Vagina (tissue), 2 donors: ENCODE results near the gene TFAP2D. TPM values are rescaled to one million over a fixed set of nuclear protein-coding genes. Genes with fewer than 3 reads are reported as not detected.

Source experiments
- DNase-seq, 2 donors: peaks; one replicate each; pipeline ENCODE4 v3.0.0-alpha.2; 2017; ENCODE audit errors: extremely low spot score in 2 of 2
- H3K27ac ChIP-seq: fragments of 200-600 bp; sonication (generic); one replicate; pipeline ENCODE4 v1.5.1; 2019
- H3K27me3 ChIP-seq: fragments of 200-600 bp; sonication (generic); one replicate; pipeline ENCODE4 v1.5.1; 2019
- H3K36me3 ChIP-seq, 2 donors: fragments of 200-600 bp; sonication (generic); one replicate each; pipeline ENCODE4 v1.5.1; 2017 to 2019
- H3K4me1 ChIP-seq: fragments of 200-600 bp; sonication (generic); one replicate; pipeline ENCODE4 v1.5.1; 2019
- H3K4me3 ChIP-seq, 2 donors: fragments of 200-600 bp; sonication (generic); 1 replicate in 1 of 2; 2 replicates in 1 of 2; pipeline ENCODE4 v1.5.1; 2016 to 2019
- H3K9me3 ChIP-seq: fragments of 200-600 bp; sonication (generic); one replicate; pipeline ENCODE4 v1.5.1; 2019
- CTCF ChIP-seq, 3 experiments: fragments of 450-650 bp in 2 of 3; fragments of 200-600 bp in 1 of 3; sonication (generic) in 1 of 3; IDR thresholded peaks; one replicate each; pipeline ENCODE4 v1.5.1; 2017 to 2019; ENCODE audit warnings: antibody characterized with exemption in 3 of 3, mild to moderate bottlenecking in 2 of 3, moderate library complexity in 2 of 3
- POLR2A ChIP-seq, 2 donors: fragments of 450-650 bp; IDR thresholded peaks; one replicate each; pipeline ENCODE4 v1.6.1; 2017; ENCODE audit warnings: antibody characterized with exemption in 2 of 2, mild to moderate bottlenecking in 2 of 2, moderate library complexity in 2 of 2
- POLR2AphosphoS5 ChIP-seq, 2 donors: sonication (generic); formaldehyde crosslinking; IDR thresholded peaks; one replicate each; pipeline ENCODE4 v1.9.0; 2017; ENCODE audit warnings: antibody characterized with exemption in 2 of 2, mild to moderate bottlenecking in 2 of 2, low read depth in 1 of 2; ENCODE audit not compliant: insufficient read depth in 1 of 2
- intact Hi-C: fragments of 100-400 bp; cut with DNase I; formaldehyde crosslinking; loops from one replicate; pipeline ENCODE4 v1.15.1; 2023
- total RNA-seq: library from RNA; depleted of rRNA; stranded (reverse); fragments of >200 nt; gene quantifications from one replicate; pipeline ENCODE4 v1.2.3, GENCODE V29; 2016

Gene TFAP2D
- total RNA-seq, 1 donor from 2014 or later, result not detected

DNA sequence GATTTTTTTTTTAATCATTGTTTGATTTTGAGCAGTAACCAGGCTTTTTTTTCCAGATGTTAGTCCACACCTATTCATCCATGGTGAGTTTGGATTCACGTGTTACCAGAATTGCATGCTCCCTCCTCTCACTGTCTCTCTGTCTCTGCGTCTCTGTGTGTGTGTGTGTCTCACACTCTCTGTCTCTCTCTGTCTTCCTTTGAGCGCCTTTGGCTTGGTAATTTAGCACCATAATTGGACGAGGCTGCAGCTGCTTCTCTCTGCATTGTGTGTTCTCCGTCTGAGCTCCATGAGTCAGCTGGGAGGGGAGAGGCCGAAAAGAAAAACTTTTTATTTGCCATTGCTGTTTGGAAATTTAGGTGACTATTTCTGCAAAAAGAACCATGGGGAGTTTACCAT, 108.8 kb downstream of the TFAP2D start:
- Histone ChIP-seq H3K9me3 (no peaks in the 10 kb centered on the region), H3K27me3 (peaks cover 13% of the 10 kb centered on the region), H3K36me3 (no peaks in the 10 kb centered on the region), H3K4me3 (no peak overlapping the region), H3K4me1 (peaks cover 4% of the 10 kb centered on the region), H3K27ac (no peak overlapping the region)
- intact Hi-C loops, result no loop called here
- no peak for DNase-seq
- no peak for TF ChIP-seq CTCF (IDR thresholded peaks at IDR 0.05)
- TF ChIP-seq POLR2AphosphoS5 (IDR thresholded peaks at IDR 0.05; ENCODE audit: insufficient read depth in 1 of 2, low read depth in 1 of 2), result no peak
- no peak for TF ChIP-seq POLR2A (IDR thresholded peaks at IDR 0.05)

Other genes with a start within 250 kb of the TFAP2D start
- gene TFAP2B, start 105.3 kb downstream of the TFAP2D start, total RNA-seq, result 0.25 TPM